CD4-positive, alpha-beta T cell treated with Interleukin-21 for 1 hour (primary cell): ENCODE measurements around the gene TMEM62.
A peak's percentile ranks its signal among the peaks of the same experiment; 100 is the strongest.
"Not testable (repeated sequence)": the region's sequence is repeated elsewhere in the genome, so short reads cannot be mapped to it uniquely, and the experiment has no call there.

Experiments
- DNase-seq: peaks from one replicate; pipeline ENCODE4 v3.0.0-alpha.2; 2020

TMEM62 gene

GRCh38 chr15:43125100-43125661, 8.2 kb upstream of the TMEM62 start:
- no peak for DNase-seq

- DNase-seq = no peak
These were observed 7.0 kb upstream of the TMEM62 start for GRCh38 chr15:43126356-43126755.

GRCh38 chr15:43127752-43128151, 5.6 kb upstream of the TMEM62 start:
- no peak for DNase-seq

- not testable (repeated sequence) for DNase-seq
These were observed 5.0 kb upstream of the TMEM62 start for GRCh38 chr15:43128174-43128979.

GRCh38 chr15:43128980-43129335, 4.4 kb upstream of the TMEM62 start:
- no peak for DNase-seq

- no peak for DNase-seq
These were observed 456 bp upstream of the TMEM62 start for GRCh38 chr15:43132830-43133429.

GRCh38 chr15:43134157-43134635, 810 bp downstream of the TMEM62 start:
- DNase-seq = no peak

- no peak for DNase-seq
These were observed 2.0 kb downstream of the TMEM62 start for GRCh38 chr15:43135351-43135750.

- DNase-seq = no peak
These were observed 10.0 kb downstream of the TMEM62 start for GRCh38 chr15:43143203-43143941.

GRCh38 chr15:43144512-43144911, 11.1 kb downstream of the TMEM62 start:
- DNase-seq = no peak

GRCh38 chr15:43146184-43146583, 12.8 kb downstream of the TMEM62 start:
- DNase-seq = no peak

- no peak for DNase-seq
These were observed 17.0 kb downstream of the TMEM62 start for GRCh38 chr15:43150191-43150929.

GRCh38 chr15:43151688-43152087, 18.3 kb downstream of the TMEM62 start:
- DNase-seq = peak; percentile 65

- no peak for DNase-seq
These were observed 19.9 kb downstream of the TMEM62 start for GRCh38 chr15:43153269-43153668.

- no peak for DNase-seq
These were observed 32.5 kb downstream of the TMEM62 start for GRCh38 chr15:43165801-43166325.

GRCh38 chr15:43167261-43167660, 33.9 kb downstream of the TMEM62 start:
- not testable (repeated sequence) for DNase-seq

- no peak for DNase-seq
These were observed 35.1 kb downstream of the TMEM62 start for GRCh38 chr15:43168192-43169107.

- DNase-seq = no peak
These were observed 36.5 kb downstream of the TMEM62 start for GRCh38 chr15:43169888-43170287.

GRCh38 chr15:43175656-43176309, 42.4 kb downstream of the TMEM62 start:
- not testable (repeated sequence) for DNase-seq

GRCh38 chr15:43177147-43177546, 43.8 kb downstream of the TMEM62 start:
- not testable (repeated sequence) for DNase-seq

- DNase-seq = no peak
These were observed 49.9 kb downstream of the TMEM62 start for GRCh38 chr15:43183270-43183669.
